Activated effector memory CD4-positive, alpha-beta T cell treated with Interleukin-2 at 50 U/mL for 16 hours (primary cell): ENCODE results near the gene GYPC.

Experiments
- DNase-seq: peaks from one replicate; pipeline ENCODE4 v3.0.0-alpha.2; 2020

GYPC gene

DNA sequence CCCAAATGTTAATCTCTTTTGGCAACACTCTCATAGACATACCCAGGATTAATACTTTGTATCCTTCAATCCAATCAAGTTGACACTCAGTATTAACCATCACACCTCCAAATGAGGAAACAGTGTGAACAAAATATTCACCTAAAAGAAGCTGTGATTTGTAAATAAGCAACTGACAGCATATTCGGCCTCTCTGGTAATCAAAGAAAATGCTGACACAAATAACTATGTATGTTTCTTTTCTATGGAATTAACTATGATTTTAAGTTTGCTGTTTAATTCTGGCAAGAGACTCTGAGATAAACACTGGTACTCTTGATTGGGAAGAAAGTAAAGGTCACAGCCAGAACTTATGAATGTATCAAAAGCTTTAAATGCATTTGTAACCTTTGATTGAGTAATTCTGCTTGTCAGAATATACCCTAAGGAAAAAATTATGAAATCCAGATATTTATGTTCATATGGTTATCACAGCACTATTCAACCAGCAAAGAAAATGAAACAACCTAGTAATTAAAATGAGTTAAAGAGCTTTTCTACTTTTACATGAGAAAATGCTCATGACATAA is 3.6 kb upstream of the GYPC start:
- DNase-seq: no peak

DNA sequence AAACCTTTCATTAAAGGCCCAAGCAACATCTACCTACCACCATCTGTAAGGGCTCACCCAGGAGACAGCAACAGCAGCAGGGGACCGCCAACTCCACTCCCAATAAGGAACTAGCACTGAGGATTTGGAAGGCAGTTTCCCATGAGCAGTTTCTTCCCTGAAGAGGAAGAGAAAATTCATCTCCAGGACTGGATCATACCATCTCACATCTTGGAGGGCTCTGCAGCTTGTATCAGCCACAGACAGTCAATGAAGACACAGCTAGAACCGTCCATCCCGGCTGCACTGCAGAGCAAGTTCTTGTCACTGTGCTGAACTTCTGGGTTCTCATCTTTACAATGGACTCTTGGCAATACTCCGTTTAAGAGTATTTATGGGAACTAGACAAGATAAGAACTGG is 2.8 kb upstream of the GYPC start:
- DNase-seq: no peak

DNA sequence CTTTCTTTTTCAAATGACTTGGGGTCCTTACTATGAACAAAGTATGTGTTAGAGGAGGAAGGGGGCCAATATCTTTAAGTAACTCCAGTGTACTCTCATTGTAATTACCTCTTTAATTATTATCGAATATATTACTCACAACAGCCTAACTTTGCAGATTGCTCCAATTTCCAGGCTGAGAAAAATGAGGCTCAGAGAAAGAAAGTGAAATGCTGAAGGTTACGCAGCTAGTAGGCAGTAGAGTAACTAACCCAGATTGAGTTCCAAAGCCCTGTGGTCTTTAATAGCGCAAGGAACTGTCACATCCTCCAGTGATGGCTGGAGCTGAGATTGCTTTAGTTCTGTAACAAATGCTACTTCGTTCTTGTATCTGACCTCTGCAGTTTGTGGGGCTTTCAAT is 2.2 kb upstream of the GYPC start:
- no peak for DNase-seq

DNA sequence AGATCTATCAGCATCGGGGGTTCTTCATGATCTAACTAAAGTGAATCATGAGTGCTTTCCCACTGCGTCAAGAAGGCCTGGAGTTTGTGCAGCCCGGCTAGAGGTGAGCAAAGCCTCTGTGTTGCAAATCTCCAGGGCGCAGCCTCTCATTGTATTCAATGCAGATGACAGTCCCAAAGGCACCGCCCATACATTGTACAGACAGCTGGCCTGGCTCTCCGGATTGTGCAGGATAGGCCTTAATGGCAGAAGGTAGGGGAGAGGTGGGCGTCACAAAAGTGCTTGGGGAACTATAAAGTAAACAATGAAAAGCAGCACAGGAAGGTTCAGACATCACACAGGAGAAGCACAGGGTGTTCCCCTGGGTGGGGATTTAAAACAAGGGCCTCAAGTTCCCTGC is 907 bp upstream of the GYPC start:
- DNase-seq: no peak

DNA sequence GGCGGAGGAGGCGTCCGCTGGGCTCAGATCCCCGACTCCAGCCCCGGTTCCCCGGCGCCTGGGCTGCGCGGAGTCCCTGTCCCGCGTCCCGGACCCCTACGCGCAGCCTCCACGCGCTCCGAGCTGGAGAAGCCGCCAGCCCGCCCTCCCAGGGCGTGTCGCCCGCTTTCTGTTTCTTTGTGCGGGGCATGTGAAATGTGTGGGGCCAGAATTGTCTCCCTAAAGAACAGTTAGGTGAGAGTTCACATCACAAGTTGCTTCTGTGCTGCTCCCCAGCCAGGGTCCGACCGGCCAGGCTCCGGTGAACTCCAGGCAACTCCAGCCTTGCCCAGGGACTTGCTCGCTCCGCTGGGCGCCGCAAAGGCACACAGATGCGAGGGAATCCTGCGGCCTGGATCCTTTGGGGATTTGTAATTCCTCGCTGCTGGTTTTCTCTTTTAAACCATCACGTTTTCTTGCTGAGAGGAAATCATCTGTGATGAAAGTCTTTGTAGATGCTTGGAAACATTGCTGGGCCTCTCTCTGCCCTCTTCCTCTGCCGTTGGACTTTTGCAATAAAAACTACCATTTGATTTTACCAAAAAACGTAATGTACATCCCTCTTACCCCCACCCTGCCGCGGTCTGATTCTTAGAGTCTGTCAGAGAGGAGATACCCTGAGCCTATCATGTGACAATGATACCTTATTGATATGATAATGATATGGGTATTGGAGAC is 631 bp downstream of the GYPC start:
- DNase-seq: peak; percentile 28

DNA sequence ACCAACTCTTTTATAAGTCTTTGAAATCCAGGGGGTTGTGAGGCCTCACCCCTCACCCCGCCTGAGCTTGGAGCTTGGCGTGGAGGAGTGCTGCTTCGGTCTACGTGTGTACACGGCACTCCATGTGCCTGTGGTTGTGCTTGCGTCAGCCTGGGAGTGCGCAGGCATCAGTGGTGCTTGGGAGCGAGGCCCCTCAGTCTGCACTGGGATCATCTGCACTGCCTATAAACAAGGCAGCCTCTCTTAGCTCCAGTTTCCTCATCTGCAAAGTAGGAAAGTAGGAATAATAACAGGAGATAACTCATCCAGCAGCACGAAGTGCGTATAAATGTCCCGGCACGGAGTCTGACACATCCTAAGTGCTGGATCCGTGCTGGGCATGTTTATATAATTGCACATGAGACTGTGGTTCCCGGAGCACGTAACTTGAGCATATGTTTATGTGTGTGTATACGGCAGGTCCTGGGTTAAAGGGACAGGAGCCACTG is 1.2 kb downstream of the GYPC start:
- peak; percentile 31 for DNase-seq

DNA sequence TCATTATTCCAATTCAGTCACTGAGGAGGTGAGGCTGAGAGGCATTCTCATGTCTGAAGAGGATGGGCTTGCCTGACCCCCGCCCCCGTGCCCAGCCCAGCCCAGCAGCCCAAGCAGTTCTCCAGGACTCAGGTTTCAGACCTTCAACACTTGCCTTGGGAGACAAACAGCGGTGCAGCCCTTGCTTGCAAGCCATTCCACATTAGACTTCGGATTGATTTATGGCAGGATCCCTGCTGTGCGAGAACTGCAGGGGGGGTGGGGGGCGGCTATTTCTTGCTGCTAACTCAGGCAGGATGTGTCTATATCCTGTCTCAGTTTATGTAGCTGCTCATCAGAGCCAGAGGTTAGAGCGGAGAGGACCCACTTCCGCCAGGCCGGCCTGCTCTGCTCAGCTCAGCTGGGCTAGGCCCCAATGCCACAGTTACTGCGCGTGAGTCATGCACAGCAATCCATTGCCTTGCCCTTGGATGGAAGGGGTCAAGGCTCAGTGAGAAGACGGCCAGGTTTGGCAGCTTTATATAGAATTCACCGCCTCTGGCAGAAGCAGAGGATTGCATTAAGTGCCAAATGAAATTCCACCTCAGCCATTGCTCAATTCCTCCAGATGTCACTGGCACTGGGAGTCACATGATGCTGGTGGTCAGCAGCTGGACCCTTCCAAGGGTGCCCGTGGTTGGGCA is 1.8 kb downstream of the GYPC start:
- DNase-seq: peak; percentile 72

DNA sequence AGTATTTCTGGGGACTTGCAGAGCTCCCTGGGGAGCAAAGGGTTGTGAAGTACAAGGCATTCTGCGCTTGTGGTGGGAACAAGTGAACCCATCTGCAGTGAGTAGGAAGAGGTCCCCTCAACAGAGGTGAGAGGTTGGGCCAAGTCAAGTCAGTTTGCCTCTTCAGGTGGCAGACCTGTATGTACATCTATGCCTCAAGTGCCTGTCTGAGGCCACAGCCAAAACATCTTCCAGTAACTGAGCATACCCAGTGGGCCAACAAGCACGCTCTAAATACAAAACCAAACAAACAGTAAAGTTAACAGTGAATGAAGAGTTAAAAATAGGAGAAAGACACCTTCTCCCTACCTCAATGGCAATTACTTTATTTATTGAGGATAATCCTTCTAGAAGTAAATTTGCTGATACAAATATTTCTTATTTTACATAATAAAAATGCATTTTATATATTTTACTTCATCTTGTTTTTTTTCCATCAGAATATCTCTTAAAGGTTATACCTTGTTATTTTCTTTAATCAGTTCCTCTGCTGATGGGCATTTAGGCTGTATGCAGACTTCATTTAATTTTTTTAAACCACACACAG is 2.5 kb downstream of the GYPC start:
- no peak for DNase-seq

DNA sequence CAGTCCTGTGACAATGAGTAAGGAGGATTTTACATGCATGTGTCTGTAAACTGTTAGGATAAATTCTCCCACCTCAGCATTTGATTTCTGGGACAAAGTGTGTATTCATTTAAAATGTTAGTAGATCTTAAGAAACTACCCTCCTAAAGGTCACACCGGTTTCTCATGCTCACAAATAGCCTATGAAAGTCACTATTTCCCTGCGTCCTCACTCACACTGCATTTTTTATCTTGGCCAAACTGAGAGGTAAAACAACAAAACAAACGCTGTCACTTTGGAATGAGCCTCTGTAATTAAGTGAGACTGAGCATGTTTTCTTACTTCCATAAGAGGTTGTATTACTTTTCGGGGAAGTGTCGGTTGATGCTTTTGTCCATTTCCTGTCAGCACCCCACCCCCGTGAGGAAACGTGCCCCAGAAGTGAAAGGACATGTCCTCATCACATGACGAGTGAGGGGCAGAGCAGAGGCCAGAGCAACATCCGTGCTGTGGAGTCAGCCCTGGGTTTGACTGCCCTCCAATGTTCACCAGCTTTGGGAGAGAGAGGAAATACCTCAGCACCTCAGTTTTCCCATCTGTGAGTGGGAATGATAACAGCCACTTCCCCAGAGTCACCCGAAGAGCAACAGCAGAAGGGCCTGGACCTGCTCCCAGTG is 3.1 kb downstream of the GYPC start:
- peak; percentile 35 for DNase-seq

DNA sequence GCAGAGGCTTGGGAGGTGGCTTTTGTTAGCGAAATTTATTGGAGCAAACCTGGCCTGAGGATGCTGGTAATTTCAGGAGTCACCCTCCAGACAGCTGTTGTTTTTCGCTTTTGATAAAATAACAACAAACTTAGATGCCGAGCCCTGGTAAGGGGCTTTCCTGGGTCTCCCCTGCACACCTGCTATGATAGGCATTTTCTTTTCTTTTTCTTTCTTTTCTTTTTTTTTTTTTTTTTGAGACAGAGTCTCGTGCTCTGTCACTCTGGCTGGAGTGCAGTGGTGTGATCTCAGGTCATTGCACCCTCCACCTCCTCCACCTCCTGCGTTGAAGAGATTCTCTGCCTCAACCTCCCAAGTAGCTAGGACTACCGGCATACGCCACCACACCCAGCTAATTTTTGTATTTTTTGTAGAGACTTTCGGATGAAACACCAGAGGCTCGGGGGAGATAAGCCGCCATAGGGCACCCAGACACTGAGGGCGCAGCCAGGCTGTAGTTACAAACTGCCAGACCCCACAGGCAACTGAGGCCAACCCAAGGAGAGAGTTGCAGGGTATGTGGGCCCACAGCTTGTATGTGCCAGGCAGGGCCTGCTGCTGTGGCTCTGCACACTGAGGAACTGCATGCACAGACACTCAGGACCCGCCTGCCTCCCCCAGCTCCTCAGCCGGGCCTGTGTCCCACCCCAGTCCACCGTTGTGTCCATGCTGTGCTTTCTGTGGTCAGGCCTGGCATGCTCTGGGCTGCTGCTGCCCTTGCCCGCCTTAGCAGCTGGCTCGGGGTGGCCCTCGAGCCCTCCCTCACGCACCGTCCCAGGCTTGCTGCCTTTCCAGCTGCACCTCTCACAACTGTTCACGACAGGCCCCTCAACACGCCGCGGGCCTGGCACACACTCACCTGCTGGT is 3.9 kb downstream of the GYPC start:
- DNase-seq: no peak

DNA sequence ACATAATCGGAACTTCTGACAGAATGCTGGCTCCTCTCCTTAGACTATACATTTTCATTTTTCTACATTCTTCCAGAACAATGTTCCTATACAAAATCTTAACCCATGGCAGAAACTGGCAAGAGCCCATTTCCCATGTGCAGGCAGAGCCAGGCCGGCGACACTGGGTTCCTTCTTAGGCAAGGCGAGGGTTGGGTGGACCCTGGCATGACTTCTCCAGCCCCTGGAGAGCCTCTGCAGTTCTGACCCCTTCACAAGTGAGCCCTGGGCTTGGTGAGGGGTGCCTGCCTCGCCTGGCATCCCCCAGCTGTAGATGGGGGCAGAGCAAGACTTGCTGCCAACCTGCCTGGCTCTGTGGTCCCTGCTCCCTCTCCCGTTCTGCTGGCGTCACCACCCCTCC is 5.0 kb downstream of the GYPC start:
- DNase-seq: no peak

DNA sequence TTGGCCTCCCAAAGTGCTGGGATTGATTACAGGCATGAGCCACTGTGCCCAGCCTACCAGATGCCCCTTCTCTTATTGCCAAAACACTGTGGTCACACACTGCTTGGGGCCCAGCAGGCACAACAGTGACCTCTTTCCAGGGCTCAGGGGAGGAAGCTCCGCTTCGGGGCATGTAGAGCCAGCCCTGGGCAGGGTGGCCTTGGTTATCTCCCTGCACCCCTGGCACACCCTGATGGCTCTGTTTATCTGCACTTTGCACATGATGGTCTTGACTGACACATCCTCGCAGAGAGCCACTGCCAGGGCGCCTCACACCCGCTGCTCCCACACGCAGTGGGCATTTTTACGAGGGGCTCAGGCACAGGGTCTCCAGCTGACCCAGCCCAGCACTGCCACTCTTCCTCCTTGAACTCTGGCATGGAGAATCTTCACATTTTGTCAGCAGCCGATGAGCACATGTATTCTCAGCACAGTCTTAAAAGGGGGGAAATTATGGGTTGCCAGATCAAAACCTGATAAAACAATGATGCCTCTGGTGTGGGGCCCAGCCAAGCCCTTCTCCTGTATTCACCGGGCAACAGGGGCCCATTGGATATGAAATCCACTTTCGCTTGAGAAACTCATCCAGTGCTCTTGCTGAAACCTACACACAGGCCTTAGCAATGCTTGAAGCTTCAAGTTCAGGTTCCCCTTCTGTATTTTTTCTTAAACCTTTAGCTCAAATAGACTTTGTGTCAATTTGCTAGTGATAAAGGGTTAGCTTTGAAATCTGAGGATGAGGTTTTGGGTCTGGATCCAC is 5.9 kb downstream of the GYPC start:
- no peak for DNase-seq

DNA sequence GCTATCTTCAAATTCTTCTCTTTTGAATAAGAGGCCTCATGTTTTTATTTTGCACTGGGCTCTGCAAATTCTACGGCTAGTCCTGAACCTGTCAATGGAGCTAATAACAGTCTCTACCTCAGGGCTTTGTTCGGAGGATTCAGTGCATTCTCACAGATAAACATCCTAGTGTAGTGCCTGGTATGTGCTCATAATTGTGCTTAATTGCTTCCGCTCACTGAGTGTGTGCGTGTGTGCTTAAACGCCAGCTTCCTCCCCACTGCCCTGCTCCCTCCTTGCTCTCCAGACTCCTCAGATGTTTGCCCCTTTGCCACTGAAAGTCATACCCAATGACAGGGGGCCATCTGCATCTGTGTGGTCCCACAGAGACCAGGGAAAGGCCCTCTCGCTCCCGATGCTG is 6.7 kb downstream of the GYPC start:
- no peak for DNase-seq

DNA sequence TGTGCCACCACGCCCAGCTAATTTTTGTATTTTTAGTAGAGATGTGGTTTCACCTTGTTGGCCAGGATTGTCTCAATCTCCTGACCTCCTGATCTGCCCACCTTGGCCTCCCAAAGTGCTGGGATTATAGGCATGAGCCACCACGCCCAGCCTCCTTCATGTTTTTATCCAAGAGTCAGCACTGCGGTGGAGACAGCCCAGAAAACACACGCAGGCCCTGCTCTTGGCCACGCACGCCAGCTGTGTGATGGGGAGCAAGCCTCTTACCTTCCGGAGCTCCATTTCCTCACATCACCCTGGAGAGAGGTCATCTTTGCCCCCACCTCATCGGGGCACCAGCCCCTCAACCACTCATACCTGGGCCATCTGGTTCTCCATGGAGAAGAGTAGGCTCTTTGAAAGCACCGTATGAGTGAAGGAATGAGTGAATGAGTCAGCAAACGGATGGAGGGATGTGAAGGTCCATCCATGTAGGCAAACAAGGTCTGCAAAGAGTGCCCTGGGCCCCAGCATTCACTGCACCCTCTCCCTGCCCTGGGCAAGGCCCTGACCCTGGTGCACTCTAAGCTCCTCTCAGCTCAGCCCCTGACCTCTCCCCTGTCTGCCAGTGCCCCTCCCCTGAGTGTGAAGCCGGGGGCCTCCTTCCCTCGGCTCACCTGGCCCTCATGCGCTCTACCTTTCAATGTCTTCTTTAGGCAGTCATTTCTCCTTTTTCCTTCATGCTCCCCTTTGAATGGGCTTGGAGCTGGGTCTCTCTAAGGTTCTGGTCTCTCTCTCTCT is 7.4 kb downstream of the GYPC start:
- DNase-seq: no peak

DNA sequence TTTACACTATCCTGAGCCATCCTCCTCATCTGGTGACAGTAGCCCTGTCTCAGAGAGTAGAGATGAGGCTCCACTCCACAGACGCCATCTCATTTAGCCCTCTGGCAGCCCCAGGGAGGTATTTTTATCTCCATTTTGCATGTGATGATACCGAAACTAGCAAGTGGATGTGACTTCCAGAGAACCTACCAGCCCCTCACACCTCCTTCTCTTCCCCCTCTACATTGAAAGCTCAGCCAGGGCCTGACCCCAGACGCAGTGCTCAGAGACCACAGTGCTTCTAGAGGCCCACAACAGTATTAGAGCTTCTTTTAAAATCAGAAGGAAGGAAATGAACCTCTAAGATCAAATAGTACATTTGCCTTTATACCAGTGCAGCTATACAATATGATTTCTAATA is 8.3 kb downstream of the GYPC start:
- no peak for DNase-seq

DNA sequence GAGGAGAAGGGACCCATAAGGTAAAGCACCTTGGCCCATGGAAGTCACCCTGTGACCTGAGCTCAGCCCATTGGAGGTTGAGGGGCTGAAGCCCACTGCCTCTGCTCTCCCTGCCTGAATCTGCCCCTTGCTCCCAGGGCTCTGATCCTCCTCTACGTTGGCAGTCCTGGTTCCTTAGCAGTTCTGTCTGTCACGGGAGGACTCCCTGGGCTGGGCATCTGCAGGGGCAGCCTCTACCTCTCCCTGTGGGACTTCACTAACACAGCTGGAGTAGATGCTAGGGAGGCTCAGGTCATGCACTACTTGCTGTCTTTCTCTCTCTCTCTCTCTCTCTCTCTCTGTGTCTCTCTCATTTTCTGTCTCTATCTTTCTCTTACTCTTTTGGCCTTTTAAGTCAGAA is 8.7 kb downstream of the GYPC start:
- no peak for DNase-seq

DNA sequence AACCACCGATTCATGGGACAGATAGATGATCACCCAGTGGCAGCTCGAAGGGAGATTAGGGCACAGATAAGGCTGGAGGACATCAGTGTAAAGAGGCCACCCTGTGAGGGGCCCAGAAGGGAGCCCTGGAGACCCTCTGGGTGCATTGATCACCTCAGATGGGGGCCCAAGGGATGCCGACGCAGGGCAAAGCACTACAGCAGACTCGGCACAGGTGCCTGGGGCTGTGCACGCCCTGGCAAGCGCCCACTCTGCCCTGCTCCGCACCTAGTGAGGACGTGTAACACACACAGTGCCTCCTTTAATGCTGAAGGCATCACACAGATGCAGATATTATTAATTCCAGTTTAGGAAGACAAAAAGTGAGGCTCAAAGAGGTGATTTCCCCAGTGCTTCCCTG is 9.5 kb downstream of the GYPC start:
- DNase-seq: no peak

DNA sequence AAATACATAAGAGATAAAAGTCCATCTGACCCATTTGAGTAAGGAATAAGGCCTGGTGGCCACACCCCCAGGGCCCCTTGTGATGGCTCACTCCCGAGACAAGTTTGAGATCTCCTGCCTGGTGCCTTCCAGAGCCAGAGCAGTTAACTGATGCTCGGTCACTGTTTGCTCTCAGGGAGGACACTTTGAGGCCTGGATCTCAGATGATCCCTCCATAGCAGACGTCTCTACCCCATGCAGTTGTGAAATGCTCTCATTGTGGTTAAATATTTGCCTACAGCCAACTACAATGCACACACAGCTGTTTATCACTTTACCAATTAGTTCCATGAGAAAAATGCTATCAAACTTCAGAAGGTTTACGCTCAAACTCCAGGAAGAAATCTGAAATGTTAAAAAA is 12.3 kb downstream of the GYPC start:
- no peak for DNase-seq

DNA sequence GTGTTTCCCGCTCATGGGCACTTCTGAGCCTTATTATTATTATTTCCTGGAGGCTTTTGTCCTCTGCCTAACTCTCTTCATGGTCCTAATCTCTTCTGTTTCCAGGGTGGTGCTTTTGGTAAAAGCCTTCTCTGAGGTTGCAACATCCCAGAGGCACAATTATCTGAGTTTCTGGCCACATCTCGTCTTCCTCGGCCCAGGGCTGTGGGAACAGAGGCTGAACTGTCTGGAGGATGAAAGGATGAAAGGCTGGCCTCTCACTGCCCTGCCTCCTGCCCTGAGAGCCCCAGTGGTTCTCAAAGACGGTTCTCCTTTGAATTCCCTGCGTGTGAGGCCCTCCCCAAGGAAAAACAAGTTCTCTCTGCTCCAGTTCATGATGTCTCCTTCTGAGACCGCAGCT is 13.8 kb downstream of the GYPC start:
- no peak for DNase-seq

DNA sequence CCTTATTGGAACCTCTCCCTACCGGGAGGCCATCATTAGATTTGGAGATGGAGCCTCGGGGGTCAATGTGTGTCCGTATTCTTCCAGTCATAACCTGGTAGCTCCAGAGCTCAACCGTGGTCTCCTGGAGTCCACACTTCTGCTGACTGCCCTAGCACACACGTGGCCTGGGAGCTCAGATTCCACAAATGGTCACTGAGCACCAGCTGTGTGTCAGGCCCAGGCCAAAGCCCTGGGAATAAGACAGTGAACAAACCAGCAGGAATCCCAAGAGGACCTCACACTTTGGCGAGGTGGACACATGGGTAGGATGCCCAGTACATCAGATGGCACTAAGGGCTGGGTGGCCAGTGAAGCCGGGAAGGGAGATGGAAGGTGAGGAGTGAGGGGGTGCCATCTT is 15.5 kb downstream of the GYPC start:
- no peak for DNase-seq
